Mammary epithelial cell (primary cell): ENCODE data around the gene ZNF500.

Source experiments
- EZH2 ChIP-seq: IDR thresholded peaks from 2 replicates; pipeline ENCODE4 v1.6.1; 2012; ENCODE audit warnings: low read length, inconsistent platforms, borderline replicate concordance
- TF ChIP-seq, protein P1 (sequence below), 2 donors: IDR thresholded peaks in 1 of 2; conservative IDR thresholded peaks in 1 of 2; 2 replicates each; pipeline ENCODE4 v1.5.1; 2011 to 2012; ENCODE audit warnings: inconsistent platforms in 2 of 2, low read length in 2 of 2, mild to moderate bottlenecking in 2 of 2, control low read depth in 1 of 2, low read depth in 1 of 2; ENCODE audit not compliant: insufficient read depth in 1 of 2; ENCODE audit errors: extremely low read depth in 1 of 2

DNA sequence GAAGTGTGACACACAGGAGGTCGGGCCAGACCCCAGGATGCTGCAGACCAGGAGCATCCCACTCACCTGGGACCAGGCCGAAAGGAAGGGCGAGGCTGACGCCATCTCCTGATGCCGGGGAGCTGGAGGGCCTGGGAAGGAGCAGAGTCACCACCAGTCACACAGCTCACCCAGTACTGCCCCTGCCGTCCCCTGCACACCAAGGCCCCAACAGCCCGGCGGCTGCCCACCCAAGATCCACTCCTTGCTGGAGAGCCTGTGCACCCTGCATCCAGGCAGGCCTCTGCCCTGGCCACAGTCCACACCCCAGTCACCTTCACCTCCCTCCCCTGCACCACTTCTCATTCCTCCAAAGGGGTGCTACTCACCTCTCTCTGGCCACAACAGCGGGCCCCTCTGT lies 4.8 kb downstream of the ZNF500 start:
- TF ChIP-seq, protein P1, sequence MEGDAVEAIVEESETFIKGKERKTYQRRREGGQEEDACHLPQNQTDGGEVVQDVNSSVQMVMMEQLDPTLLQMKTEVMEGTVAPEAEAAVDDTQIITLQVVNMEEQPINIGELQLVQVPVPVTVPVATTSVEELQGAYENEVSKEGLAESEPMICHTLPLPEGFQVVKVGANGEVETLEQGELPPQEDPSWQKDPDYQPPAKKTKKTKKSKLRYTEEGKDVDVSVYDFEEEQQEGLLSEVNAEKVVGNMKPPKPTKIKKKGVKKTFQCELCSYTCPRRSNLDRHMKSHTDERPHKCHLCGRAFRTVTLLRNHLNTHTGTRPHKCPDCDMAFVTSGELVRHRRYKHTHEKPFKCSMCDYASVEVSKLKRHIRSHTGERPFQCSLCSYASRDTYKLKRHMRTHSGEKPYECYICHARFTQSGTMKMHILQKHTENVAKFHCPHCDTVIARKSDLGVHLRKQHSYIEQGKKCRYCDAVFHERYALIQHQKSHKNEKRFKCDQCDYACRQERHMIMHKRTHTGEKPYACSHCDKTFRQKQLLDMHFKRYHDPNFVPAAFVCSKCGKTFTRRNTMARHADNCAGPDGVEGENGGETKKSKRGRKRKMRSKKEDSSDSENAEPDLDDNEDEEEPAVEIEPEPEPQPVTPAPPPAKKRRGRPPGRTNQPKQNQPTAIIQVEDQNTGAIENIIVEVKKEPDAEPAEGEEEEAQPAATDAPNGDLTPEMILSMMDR (conservative IDR thresholded peaks at IDR 0.05 in 1 of 2, IDR thresholded peaks at IDR 0.05 in 1 of 2; ENCODE audit: extremely low read depth in 1 of 2, insufficient read depth in 1 of 2, low read depth in 1 of 2, low read length in 2 of 2), result no peak
- no peak for TF ChIP-seq EZH2
